Measurements from ENCODE around the gene TMEM72.
A peak's percentile ranks its signal among the peaks of the same experiment; 100 is the strongest.

Gene TMEM72

DNA sequence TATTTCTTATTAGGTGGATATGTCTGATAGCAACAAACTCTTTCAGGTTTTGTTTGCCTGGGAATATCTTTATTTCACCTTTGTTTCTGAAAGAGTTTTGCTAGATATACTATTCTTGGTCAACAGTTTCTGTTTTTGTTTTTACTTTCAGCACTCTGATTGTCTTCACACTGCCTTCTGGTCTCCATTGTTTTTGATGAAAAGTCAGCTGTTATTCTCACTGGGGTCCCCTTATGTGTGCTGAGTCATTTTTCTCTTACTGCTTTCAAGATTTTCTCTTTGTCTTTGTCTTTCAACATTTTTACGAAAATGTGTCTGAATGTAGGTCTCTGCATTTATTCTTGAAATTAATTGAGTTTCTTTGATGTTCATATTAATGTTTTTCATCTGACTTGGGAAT, 33.2 kb downstream of the TMEM72 start:
- Histone ChIP-seq H3K27me3 (no peaks in the 10 kb centered on the region), H3K4me3 (no peak overlapping the region), H3K4me1 (peaks cover 0 to under 1% (median 0%) of the 10 kb centered on the region in 4 donors), H3K27ac (no peak overlapping the region), H3K36me3 (no peaks in the 10 kb centered on the region), H3K9me3 (peaks cover 0 to 5% (median 0%) of the 10 kb centered on the region in 3 donors)
- intact Hi-C loops (cut with DNase I; ENCODE audit: low total_unique reads), result no loop called here
- no peak for DNase-seq
- TF ChIP-seq, protein P1, sequence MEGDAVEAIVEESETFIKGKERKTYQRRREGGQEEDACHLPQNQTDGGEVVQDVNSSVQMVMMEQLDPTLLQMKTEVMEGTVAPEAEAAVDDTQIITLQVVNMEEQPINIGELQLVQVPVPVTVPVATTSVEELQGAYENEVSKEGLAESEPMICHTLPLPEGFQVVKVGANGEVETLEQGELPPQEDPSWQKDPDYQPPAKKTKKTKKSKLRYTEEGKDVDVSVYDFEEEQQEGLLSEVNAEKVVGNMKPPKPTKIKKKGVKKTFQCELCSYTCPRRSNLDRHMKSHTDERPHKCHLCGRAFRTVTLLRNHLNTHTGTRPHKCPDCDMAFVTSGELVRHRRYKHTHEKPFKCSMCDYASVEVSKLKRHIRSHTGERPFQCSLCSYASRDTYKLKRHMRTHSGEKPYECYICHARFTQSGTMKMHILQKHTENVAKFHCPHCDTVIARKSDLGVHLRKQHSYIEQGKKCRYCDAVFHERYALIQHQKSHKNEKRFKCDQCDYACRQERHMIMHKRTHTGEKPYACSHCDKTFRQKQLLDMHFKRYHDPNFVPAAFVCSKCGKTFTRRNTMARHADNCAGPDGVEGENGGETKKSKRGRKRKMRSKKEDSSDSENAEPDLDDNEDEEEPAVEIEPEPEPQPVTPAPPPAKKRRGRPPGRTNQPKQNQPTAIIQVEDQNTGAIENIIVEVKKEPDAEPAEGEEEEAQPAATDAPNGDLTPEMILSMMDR (IDR thresholded peaks at IDR 0.05), result no peak

DNA sequence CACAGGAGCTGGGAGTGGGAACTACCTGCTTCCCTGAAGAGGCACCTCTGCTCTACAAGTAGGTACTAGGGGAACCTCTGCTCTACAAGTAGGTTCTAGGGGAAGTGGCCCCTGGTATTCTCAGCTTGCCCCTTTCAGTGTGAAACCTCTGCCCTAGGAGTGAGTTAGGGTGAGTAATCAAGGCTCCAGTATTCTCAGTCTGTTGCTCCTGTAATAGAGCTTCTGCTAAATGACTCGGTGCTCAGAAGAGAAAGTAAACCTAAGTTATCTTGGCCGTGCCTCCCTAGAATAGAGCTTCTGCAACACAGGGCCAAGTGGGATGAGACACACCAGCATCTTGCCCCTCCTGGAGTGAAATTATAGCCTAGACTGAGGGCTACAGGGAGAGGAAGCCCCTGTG, 35.1 kb downstream of the TMEM72 start:
- peaks cover 0 to 5% (median 0%) of the 10 kb centered on the region in 3 donors for H3K9me3 ChIP-seq
- H3K27ac ChIP-seq, result no peak overlapping the region
- H3K4me1 ChIP-seq, result peaks cover 0 to 10% (median 0%) of the 10 kb centered on the region in 4 donors
- no peak overlapping the region for H3K4me3 ChIP-seq
- DNase-seq, result peak in 1 of 2 donors; percentile 9
- H3K36me3 ChIP-seq, result no peaks in the 10 kb centered on the region
- H3K27me3 ChIP-seq, result no peaks in the 10 kb centered on the region
- TF ChIP-seq, protein P1 (IDR thresholded peaks at IDR 0.05), result no peak
- intact Hi-C loops (cut with DNase I; ENCODE audit: low total_unique reads), result no loop called here

DNA sequence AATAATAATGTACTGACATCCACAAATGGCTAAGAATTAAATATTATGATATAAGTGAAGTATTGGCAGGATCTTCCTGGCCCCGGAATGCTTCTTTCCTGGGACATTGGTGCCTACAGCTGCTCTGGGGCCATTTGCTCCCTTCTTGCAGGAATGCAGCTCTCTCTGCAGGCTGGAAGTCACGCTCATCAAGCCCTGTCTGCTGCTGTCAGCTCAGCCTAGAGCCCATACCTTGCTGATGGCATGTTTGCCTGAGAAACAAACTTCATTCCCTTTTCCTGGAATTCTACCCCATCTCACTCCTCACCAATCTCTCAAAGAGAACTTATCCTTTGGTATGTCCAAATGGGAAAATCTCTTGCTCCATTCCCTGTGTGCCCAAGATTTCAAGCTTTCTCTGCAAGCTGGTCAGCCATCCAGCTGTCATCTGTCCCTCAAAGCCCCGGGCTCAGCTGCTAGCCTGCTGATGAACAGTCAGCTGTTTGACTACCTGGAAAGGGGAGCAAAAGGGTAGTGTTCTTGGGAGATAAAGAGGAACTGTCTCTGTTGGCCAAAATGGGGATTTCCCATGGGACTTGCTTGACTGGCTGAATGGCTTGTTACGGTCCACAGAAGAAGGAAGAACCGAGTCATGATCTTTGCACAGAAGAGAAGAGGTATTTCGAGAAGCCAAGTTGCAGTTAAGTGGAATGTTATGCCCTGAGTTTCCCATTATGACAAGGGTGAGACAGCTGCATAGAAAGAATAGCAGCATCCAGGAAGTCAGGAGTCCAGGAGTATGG, 36.4 kb downstream of the TMEM72 start:
- H3K4me3 ChIP-seq, result no peak overlapping the region
- H3K4me1 ChIP-seq, result peaks cover 0 to 10% (median 0%) of the 10 kb centered on the region in 4 donors
- intact Hi-C loops (cut with DNase I; ENCODE audit: low total_unique reads), result no loop called here
- TF ChIP-seq, protein P1 (IDR thresholded peaks at IDR 0.05), result no peak
- DNase-seq, result peak in 1 of 2 donors; percentile 41
- no peaks in the 10 kb centered on the region for H3K27me3 ChIP-seq
- no peak overlapping the region for H3K27ac ChIP-seq
- H3K36me3 ChIP-seq, result no peaks in the 10 kb centered on the region
- H3K9me3 ChIP-seq, result peaks cover 0 to 5% (median 0%) of the 10 kb centered on the region in 3 donors

DNA sequence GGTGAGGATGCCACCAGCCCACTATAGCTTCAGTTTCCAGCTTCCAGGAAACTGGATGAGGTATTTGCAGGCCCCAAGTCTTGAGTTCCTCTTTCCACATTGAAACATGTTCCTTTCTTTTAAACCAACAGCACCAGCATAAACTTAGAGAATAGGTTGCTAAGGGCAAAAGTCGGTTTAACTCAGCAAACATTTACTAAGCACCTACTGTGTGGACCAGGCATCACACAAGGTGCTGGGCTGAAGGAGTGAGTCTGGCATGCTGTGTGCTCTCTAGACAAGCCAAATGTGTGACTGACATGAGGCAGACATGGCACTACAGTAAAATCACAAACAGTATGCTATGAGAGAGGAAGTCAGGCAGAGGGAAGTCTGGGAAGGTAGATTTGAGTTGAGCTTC, 37.5 kb downstream of the TMEM72 start:
- Histone ChIP-seq H3K36me3 (no peaks in the 10 kb centered on the region), H3K9me3 (peaks cover 0 to 5% (median 0%) of the 10 kb centered on the region in 3 donors), H3K4me3 (no peak overlapping the region), H3K27me3 (no peaks in the 10 kb centered on the region), H3K27ac (no peak overlapping the region), H3K4me1 (peaks cover 0 to 10% (median 0%) of the 10 kb centered on the region in 4 donors)
- intact Hi-C loops (cut with DNase I; ENCODE audit: low total_unique reads), result no loop called here
- TF ChIP-seq, protein P1 (IDR thresholded peaks at IDR 0.05), result no peak
- peak in 1 of 2 donors; percentile 10 for DNase-seq

DNA sequence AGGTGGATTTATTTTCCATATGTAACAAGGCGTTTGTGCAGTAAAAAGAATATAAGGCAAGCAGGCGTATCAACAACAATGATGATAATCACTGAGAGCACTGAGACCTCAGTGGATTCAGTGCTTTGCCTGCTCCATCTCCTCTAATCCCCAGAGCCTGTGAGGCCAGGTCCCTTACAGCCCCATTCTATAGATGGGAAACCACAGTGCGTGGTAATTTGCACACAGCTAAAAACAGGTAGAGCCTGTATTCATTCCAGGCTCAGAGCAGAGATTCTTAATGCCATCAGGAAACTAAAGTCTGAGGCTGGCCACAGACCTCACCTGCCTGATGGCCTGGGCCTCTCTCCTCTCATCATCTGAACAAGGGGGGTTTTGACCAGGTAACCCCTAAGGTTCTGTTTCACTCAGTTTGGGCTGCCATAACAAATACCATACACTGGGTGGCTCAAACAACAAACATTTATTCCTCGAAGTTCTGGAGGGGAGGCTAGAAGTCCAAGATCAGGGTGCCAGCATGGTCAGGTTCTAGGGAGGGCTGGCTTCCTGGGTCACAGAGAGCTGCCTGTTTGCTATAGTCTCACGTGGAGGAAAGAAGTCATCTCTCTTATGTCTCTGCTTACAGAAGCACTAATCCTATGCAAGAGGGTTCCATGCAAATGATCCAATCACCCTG, 38.1 kb downstream of the TMEM72 start:
- Histone ChIP-seq H3K4me1 (peaks cover 0 to 10% (median 0%) of the 10 kb centered on the region in 4 donors), H3K27me3 (no peaks in the 10 kb centered on the region), H3K4me3 (no peak overlapping the region), H3K9me3 (peaks cover 0 to 3% (median 0%) of the 10 kb centered on the region in 3 donors), H3K27ac (no peak overlapping the region), H3K36me3 (no peaks in the 10 kb centered on the region)
- intact Hi-C loops (cut with DNase I; ENCODE audit: low total_unique reads), result no loop called here
- TF ChIP-seq, protein P1 (IDR thresholded peaks at IDR 0.05), result no peak
- DNase-seq, result peak in 1 of 2 donors; percentile 39

All from tibial artery (tissue), 4 donors.